ENCODE results near the gene RXFP2.

The RXFP2 gene

DNA sequence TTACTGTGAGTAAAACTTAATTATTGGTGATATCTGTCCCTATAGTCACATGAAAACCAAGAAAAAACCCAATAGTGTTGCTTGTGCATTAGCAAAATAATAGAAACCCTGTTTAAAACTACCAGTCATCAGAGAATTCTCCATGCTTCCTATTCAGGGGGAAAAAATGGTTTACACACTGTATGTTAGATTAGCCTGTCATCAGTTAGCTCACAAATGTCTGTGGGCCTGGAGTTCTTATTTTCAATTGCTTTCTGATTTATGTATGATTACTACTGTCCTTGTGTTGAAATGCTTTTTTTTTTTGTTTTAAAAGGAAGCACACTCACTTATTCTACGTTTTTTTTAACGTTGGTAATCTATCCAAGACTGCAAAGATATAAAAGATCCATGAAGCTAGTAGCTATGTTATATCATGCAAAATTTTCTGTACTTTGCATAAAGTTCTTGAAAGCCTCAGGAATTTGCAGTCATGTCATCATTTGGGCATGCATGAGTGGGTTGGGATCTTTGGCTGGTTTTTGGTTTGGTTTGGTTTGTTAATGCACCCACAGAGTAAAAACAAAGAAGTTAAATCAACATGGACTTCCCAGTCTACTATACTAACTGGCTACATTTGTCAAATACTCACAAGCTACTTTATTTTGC, 25.9 kb downstream of the RXFP2 start:
- Histone ChIP-seq H3K4me1 (ENCODE audit: control insufficient read depth in 2 of 2, insufficient read depth in 2 of 2, low read length in 2 of 2) (no peaks in the 10 kb centered on the region), H3K4me3 (ENCODE audit: low read length in 2 of 2) (no peak overlapping the region), H3K9me3 (ENCODE audit: control insufficient read depth in 2 of 2, low read length in 2 of 2) (no peaks in the 10 kb centered on the region), H3K27ac (ENCODE audit: low read depth in 2 of 2, low read length in 2 of 2) (no peak overlapping the region), H3K9ac (ENCODE audit: low read depth in 1 of 2, low read length in 2 of 2) (no peak overlapping the region), H3K27me3 (ENCODE audit: control insufficient read depth in 2 of 2, insufficient read depth in 2 of 2, low read length in 2 of 2) (no peaks in the 10 kb centered on the region), H3K36me3 (ENCODE audit: control insufficient read depth in 2 of 2, insufficient read depth in 2 of 2, low read length in 2 of 2) (no peaks in the 10 kb centered on the region)

DNA sequence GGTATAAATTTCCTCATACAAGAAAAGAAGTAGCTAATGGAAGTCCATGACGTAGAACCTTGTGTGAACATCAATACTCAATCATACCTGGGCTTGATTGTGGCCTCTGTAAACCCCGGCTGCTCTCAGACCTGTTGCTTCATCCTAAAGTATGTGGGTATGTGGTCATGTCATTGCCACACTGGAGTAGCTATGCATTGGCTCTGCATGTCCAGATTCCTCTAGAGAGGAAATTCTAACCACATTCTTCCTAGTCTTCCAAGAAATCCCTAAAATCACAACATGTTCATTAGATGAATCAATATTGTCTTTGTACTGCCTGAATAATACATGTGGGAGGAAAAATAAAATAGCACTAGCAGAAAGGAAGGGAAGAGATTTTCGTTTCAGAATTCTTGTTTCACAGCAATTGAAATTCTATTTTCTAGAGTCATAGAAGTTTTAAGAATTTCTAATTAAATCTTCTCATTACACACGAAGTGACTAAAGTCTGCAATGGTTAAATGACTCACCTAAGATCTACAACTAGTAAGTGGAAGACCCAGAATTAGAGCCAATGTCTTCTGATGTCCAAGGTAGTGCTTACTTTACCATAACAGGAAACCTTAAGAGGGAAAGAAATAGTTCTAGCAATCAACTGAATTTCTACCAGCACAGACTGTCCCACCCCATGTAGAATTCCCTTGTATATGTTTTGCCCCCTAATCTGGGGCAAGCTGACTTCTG, 28.0 kb downstream of the RXFP2 start:
- H3K4me1 ChIP-seq (ENCODE audit: control insufficient read depth in 2 of 2, insufficient read depth in 2 of 2, low read length in 2 of 2) = no peaks in the 10 kb centered on the region
- H3K27me3 ChIP-seq (ENCODE audit: control insufficient read depth in 2 of 2, insufficient read depth in 2 of 2, low read length in 2 of 2) = no peaks in the 10 kb centered on the region
- no peak overlapping the region for H3K27ac ChIP-seq (ENCODE audit: low read depth in 2 of 2, low read length in 2 of 2)
- H3K4me3 ChIP-seq (ENCODE audit: low read length in 2 of 2) = no peak overlapping the region
- no peaks in the 10 kb centered on the region for H3K9me3 ChIP-seq (ENCODE audit: control insufficient read depth in 2 of 2, low read length in 2 of 2)
- H3K9ac ChIP-seq (ENCODE audit: low read depth in 1 of 2, low read length in 2 of 2) = no peak overlapping the region
- H3K36me3 ChIP-seq (ENCODE audit: control insufficient read depth in 2 of 2, insufficient read depth in 2 of 2, low read length in 2 of 2) = no peaks in the 10 kb centered on the region

DNA sequence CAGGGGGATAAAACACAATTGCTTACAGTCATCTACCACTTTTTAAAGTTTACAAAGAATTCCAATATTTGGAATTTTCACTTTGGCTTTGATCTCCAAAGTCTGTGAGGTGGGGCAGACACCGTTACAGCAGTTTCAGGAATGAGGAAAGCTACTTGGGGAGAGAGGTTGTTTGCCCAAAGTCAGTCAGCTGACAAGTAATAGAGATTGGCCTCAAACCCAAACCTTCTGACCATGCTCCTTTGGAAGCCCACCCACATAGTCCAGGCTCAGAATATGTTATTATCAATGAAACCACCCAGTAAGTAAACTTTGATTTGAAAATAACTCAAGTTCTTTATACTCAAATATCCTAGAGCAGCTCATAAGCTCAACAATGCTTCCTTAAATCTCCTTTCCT, 29.0 kb downstream of the RXFP2 start:
- no peaks in the 10 kb centered on the region for H3K36me3 ChIP-seq (ENCODE audit: control insufficient read depth in 2 of 2, insufficient read depth in 2 of 2, low read length in 2 of 2)
- no peak overlapping the region for H3K4me3 ChIP-seq (ENCODE audit: low read length in 2 of 2)
- no peaks in the 10 kb centered on the region for H3K4me1 ChIP-seq (ENCODE audit: control insufficient read depth in 2 of 2, insufficient read depth in 2 of 2, low read length in 2 of 2)
- no peak overlapping the region for H3K9ac ChIP-seq (ENCODE audit: low read depth in 1 of 2, low read length in 2 of 2)
- no peaks in the 10 kb centered on the region for H3K9me3 ChIP-seq (ENCODE audit: control insufficient read depth in 2 of 2, low read length in 2 of 2)
- no peak overlapping the region for H3K27ac ChIP-seq (ENCODE audit: low read depth in 2 of 2, low read length in 2 of 2)
- no peaks in the 10 kb centered on the region for H3K27me3 ChIP-seq (ENCODE audit: control insufficient read depth in 2 of 2, insufficient read depth in 2 of 2, low read length in 2 of 2)

DNA sequence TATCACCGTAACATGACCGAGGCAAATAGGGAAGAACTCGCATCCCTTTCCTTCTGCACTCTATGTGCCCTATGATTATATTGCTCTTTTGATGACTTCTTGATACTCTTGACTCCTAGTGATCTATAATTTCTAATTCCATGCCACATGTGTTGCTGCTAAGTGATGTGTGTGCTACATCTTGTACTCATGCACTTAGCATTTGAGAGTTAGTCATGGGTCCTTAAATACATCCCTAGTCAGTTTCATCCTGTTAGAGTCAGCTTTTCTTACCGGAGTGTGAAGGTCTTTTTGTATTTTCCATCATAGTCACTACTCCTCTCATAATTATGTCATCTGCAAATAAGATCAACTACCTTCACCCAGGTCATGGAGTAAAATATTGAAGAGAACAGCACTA, 30.2 kb downstream of the RXFP2 start:
- Histone ChIP-seq H3K27me3 (ENCODE audit: control insufficient read depth in 2 of 2, insufficient read depth in 2 of 2, low read length in 2 of 2) (no peaks in the 10 kb centered on the region), H3K4me1 (ENCODE audit: control insufficient read depth in 2 of 2, insufficient read depth in 2 of 2, low read length in 2 of 2) (no peaks in the 10 kb centered on the region), H3K36me3 (ENCODE audit: control insufficient read depth in 2 of 2, insufficient read depth in 2 of 2, low read length in 2 of 2) (no peaks in the 10 kb centered on the region), H3K27ac (ENCODE audit: low read depth in 2 of 2, low read length in 2 of 2) (no peak overlapping the region), H3K9ac (ENCODE audit: low read depth in 1 of 2, low read length in 2 of 2) (no peak overlapping the region), H3K9me3 (ENCODE audit: control insufficient read depth in 2 of 2, low read length in 2 of 2) (no peaks in the 10 kb centered on the region), H3K4me3 (ENCODE audit: low read length in 2 of 2) (no peak overlapping the region)

DNA sequence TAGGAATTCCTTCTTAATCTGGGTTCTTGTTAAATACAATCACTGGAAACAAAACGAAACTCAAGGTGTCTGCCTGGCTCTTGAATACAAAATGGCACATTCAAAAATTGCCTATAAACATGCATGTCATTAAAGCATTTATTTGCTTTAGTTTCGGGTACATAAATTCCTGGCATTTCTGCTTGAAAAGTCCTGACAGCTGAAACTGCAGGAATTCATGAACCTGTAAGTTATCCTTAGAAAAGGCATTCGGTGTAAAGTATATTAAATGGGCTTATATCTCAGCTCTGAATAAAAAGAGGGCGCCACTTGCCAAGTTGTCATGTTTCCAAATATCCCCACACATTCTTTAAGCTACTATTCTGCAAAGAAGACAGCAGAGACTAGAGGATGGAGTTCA, 32.9 kb downstream of the RXFP2 start:
- no peaks in the 10 kb centered on the region for H3K4me1 ChIP-seq (ENCODE audit: control insufficient read depth in 2 of 2, insufficient read depth in 2 of 2, low read length in 2 of 2)
- H3K27ac ChIP-seq (ENCODE audit: low read depth in 2 of 2, low read length in 2 of 2) = no peak overlapping the region
- no peaks in the 10 kb centered on the region for H3K27me3 ChIP-seq (ENCODE audit: control insufficient read depth in 2 of 2, insufficient read depth in 2 of 2, low read length in 2 of 2)
- no peak overlapping the region for H3K4me3 ChIP-seq (ENCODE audit: low read length in 2 of 2)
- H3K9ac ChIP-seq (ENCODE audit: low read depth in 1 of 2, low read length in 2 of 2) = no peak overlapping the region
- H3K9me3 ChIP-seq (ENCODE audit: control insufficient read depth in 2 of 2, low read length in 2 of 2) = no peaks in the 10 kb centered on the region
- no peaks in the 10 kb centered on the region for H3K36me3 ChIP-seq (ENCODE audit: control insufficient read depth in 2 of 2, insufficient read depth in 2 of 2, low read length in 2 of 2)

DNA sequence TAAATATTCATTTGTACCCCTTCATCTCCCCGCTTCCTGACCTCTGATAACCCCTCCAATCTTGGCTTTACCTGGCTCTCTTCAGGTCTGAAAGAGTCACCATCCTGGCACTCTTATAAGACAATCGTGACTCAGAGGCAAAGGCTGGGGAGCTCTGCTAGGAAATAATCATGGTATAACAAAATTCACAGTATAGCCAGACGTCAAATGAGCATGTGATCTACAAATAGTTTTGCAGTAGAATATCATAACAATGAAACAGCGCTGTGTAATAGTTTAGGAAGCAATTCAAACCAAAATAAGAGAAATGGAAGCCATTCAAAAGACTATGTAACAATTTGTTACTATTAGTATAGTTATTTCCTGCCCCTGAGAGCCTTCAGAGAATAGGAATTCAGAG, 34.2 kb downstream of the RXFP2 start:
- no peaks in the 10 kb centered on the region for H3K4me1 ChIP-seq (ENCODE audit: control insufficient read depth in 2 of 2, insufficient read depth in 2 of 2, low read length in 2 of 2)
- no peak overlapping the region for H3K4me3 ChIP-seq (ENCODE audit: low read length in 2 of 2)
- H3K9me3 ChIP-seq (ENCODE audit: control insufficient read depth in 2 of 2, low read length in 2 of 2) = no peaks in the 10 kb centered on the region
- no peak overlapping the region for H3K27ac ChIP-seq (ENCODE audit: low read depth in 2 of 2, low read length in 2 of 2)
- H3K36me3 ChIP-seq (ENCODE audit: control insufficient read depth in 2 of 2, insufficient read depth in 2 of 2, low read length in 2 of 2) = no peaks in the 10 kb centered on the region
- H3K9ac ChIP-seq (ENCODE audit: low read depth in 1 of 2, low read length in 2 of 2) = no peak overlapping the region
- no peaks in the 10 kb centered on the region for H3K27me3 ChIP-seq (ENCODE audit: control insufficient read depth in 2 of 2, insufficient read depth in 2 of 2, low read length in 2 of 2)

DNA sequence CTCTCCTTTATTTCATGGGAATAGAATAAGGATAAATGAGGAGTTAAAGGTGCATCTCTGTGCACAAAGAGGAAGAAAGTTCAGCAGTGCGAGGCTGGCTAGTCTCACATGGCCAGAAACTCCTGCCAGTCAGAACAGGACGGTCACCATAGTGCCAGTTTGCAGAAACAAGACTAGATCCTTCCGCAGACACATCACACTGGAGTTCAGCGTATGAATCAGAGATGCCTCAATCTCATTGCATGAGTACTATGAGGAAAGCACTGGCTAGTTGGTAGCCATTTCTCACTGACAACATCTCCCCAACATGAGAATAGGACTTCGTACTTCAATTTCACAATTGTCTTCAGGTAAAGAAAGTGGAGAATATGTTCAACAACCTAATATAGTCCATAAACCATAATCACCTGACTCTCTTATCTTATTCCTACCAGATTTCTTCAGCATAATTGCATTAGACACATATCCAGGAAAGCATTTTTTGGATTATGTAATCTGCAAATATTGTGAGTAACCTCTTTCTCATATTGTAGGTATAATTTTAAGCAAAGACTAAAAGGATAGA, 34.9 kb downstream of the RXFP2 start:
- Histone ChIP-seq H3K36me3 (ENCODE audit: control insufficient read depth in 2 of 2, insufficient read depth in 2 of 2, low read length in 2 of 2) (no peaks in the 10 kb centered on the region), H3K9ac (ENCODE audit: low read depth in 1 of 2, low read length in 2 of 2) (no peak overlapping the region), H3K4me3 (ENCODE audit: low read length in 2 of 2) (no peak overlapping the region), H3K27ac (ENCODE audit: low read depth in 2 of 2, low read length in 2 of 2) (no peak overlapping the region), H3K27me3 (ENCODE audit: control insufficient read depth in 2 of 2, insufficient read depth in 2 of 2, low read length in 2 of 2) (no peaks in the 10 kb centered on the region), H3K9me3 (ENCODE audit: control insufficient read depth in 2 of 2, low read length in 2 of 2) (no peaks in the 10 kb centered on the region), H3K4me1 (ENCODE audit: control insufficient read depth in 2 of 2, insufficient read depth in 2 of 2, low read length in 2 of 2) (no peaks in the 10 kb centered on the region)

DNA sequence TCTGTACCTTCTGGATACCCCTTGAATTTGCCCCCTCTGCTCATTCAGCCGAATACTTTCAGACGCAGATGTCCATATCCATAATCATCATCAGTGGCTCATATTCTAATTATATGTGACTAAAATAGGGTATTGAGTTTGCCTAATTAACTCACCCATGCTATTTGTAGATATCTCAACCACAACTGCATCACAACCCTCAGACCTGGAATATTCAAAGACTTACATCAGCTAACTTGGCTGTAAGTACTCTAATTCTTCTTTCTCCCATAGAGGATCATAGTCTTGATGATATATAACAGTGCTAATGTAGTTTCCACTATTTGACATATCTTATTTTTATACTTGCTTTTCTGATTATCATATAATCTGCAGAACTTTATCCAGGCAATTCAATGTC, 35.8 kb downstream of the RXFP2 start:
- Histone ChIP-seq H3K9ac (ENCODE audit: low read depth in 1 of 2, low read length in 2 of 2) (no peak overlapping the region), H3K27ac (ENCODE audit: low read depth in 2 of 2, low read length in 2 of 2) (no peak overlapping the region), H3K9me3 (ENCODE audit: control insufficient read depth in 2 of 2, low read length in 2 of 2) (no peaks in the 10 kb centered on the region), H3K4me1 (ENCODE audit: control insufficient read depth in 2 of 2, insufficient read depth in 2 of 2, low read length in 2 of 2) (no peaks in the 10 kb centered on the region), H3K4me3 (ENCODE audit: low read length in 2 of 2) (no peak overlapping the region), H3K36me3 (ENCODE audit: control insufficient read depth in 2 of 2, insufficient read depth in 2 of 2, low read length in 2 of 2) (no peaks in the 10 kb centered on the region), H3K27me3 (ENCODE audit: control insufficient read depth in 2 of 2, insufficient read depth in 2 of 2, low read length in 2 of 2) (no peaks in the 10 kb centered on the region)

DNA sequence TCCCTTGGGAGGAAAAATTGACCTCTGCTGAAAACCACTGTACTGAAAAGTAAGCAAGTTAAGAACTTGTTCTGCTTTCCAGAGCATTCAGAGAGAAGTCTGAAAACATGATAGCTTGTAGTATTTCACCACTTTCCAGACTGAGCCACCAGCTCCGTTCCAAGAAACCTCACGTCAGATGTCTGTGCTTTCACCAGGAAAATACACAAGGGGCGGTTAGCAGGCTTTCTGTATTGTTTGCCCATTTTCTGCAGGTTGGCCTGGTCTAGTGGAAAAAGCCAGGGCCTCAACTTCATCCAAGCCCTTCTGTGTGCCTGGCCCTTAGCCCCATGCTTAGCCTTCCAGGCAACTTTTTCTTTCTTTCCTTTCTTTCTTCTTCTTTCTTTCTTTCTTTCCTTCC, 36.4 kb downstream of the RXFP2 start:
- no peaks in the 10 kb centered on the region for H3K36me3 ChIP-seq (ENCODE audit: control insufficient read depth in 2 of 2, insufficient read depth in 2 of 2, low read length in 2 of 2)
- no peak overlapping the region for H3K27ac ChIP-seq (ENCODE audit: low read depth in 2 of 2, low read length in 2 of 2)
- H3K4me3 ChIP-seq (ENCODE audit: low read length in 2 of 2) = no peak overlapping the region
- H3K27me3 ChIP-seq (ENCODE audit: control insufficient read depth in 2 of 2, insufficient read depth in 2 of 2, low read length in 2 of 2) = peaks cover 0 to under 1% of the 10 kb centered on the region in 2 donors
- no peak overlapping the region for H3K9ac ChIP-seq (ENCODE audit: low read depth in 1 of 2, low read length in 2 of 2)
- no peaks in the 10 kb centered on the region for H3K4me1 ChIP-seq (ENCODE audit: control insufficient read depth in 2 of 2, insufficient read depth in 2 of 2, low read length in 2 of 2)
- no peaks in the 10 kb centered on the region for H3K9me3 ChIP-seq (ENCODE audit: control insufficient read depth in 2 of 2, low read length in 2 of 2)

DNA sequence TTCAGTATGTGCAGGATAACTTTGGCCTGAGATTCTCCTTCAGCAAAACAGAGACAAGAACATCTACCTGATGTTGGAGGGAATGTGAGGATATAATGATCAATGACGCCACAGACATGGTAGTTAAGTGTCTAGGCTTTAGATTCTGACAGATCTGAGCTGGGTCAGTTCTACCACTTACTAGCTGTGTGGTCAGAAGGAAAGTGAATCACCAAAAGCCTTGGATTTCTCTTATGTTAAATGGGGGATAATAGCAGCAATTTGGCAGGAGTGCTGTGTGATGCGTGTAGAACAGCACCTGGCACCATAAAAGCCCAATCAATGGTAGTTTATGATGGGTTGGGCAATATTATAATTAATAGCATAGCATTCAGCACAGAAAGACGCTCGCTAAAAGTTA, 41.7 kb downstream of the RXFP2 start:
- no peaks in the 10 kb centered on the region for H3K36me3 ChIP-seq (ENCODE audit: control insufficient read depth in 2 of 2, insufficient read depth in 2 of 2, low read length in 2 of 2)
- H3K4me1 ChIP-seq (ENCODE audit: control insufficient read depth in 2 of 2, insufficient read depth in 2 of 2, low read length in 2 of 2) = no peaks in the 10 kb centered on the region
- no peaks in the 10 kb centered on the region for H3K9me3 ChIP-seq (ENCODE audit: control insufficient read depth in 2 of 2, low read length in 2 of 2)
- H3K9ac ChIP-seq (ENCODE audit: low read depth in 1 of 2, low read length in 2 of 2) = no peak overlapping the region
- no peak overlapping the region for H3K4me3 ChIP-seq (ENCODE audit: low read length in 2 of 2)
- peaks cover 0 to 3% of the 10 kb centered on the region in 2 donors for H3K27me3 ChIP-seq (ENCODE audit: control insufficient read depth in 2 of 2, insufficient read depth in 2 of 2, low read length in 2 of 2)
- no peak overlapping the region for H3K27ac ChIP-seq (ENCODE audit: low read depth in 2 of 2, low read length in 2 of 2)

Measured in mucosa of rectum (tissue), 2 donors.